Measurements from ENCODE around the gene TOX3. TPM values are rescaled to one million over a fixed set of nuclear protein-coding genes. Genes with fewer than 3 reads are reported as not detected.
A peak's percentile ranks its signal among the peaks of the same experiment; 100 is the strongest.

TOX3 gene
- total and polyA plus RNA-seq, 4 donors = 1.6 to 5.3 (median 2.0) TPM

GRCh38 chr16:52471650-52472370 lies 75.1 kb downstream of the TOX3 start:
- Histone ChIP-seq H3K4me1 (ENCODE audit: control insufficient read depth in 5 of 5, insufficient read depth in 5 of 5, low read length in 5 of 5) (peaks cover 0 to 22% (median 0%) of the 10 kb centered on the region in 5 donors), H3K4me3 (no peak overlapping the region), H3K36me3 (ENCODE audit: control insufficient read depth in 4 of 4, insufficient read depth in 4 of 4, low read length in 4 of 4) (no peaks in the 10 kb centered on the region), H3K9ac (ENCODE audit: insufficient read depth in 1 of 2, low read length in 2 of 2) (no peak overlapping the region), H3K27me3 (ENCODE audit: control insufficient read depth in 3 of 3, insufficient read depth in 3 of 3, low read length in 2 of 3) (no peaks in the 10 kb centered on the region), H3K9me3 (ENCODE audit: control insufficient read depth in 4 of 4, insufficient read depth in 3 of 4, low read length in 3 of 4) (no peaks in the 10 kb centered on the region), H3K27ac (ENCODE audit: low read depth in 1 of 2, low read length in 1 of 2) (no peak overlapping the region)
- no peak for TF ChIP-seq CTCF (IDR thresholded peaks at IDR 0.05; ENCODE audit: control extremely low read depth, extremely low read depth)
- no peak for ATAC-seq (ENCODE audit: insufficient read depth, low FRiP score)
- no peak for DNase-seq
- WGBS, 2 donors = 84 to 86% methylated on average over 7 of the region's 7 CpGs

GRCh38 chr16:52470585-52470984 lies 76.4 kb downstream of the TOX3 start:
- H3K9ac ChIP-seq (ENCODE audit: insufficient read depth in 1 of 2, low read length in 2 of 2) = no peak overlapping the region
- 78 to 88% methylated on average over 6 of the region's 6 CpGs for WGBS, 2 donors
- no peak overlapping the region for H3K27ac ChIP-seq (ENCODE audit: low read depth in 1 of 2, low read length in 1 of 2)
- ATAC-seq (ENCODE audit: insufficient read depth, low FRiP score) (no peak), DNase-seq (peak in 1 of 3 donors; percentile 17)
- H3K27me3 ChIP-seq (ENCODE audit: control insufficient read depth in 3 of 3, insufficient read depth in 3 of 3, low read length in 2 of 3) = no peaks in the 10 kb centered on the region
- no peaks in the 10 kb centered on the region for H3K36me3 ChIP-seq (ENCODE audit: control insufficient read depth in 4 of 4, insufficient read depth in 4 of 4, low read length in 4 of 4)
- no peaks in the 10 kb centered on the region for H3K9me3 ChIP-seq (ENCODE audit: control insufficient read depth in 4 of 4, insufficient read depth in 3 of 4, low read length in 3 of 4)
- no peak overlapping the region for H3K4me3 ChIP-seq
- peaks cover 0 to 31% (median 0%) of the 10 kb centered on the region in 5 donors for H3K4me1 ChIP-seq (ENCODE audit: control insufficient read depth in 5 of 5, insufficient read depth in 5 of 5, low read length in 5 of 5)
- no peak for TF ChIP-seq CTCF (IDR thresholded peaks at IDR 0.05; ENCODE audit: control extremely low read depth, extremely low read depth)

- no peak overlapping the region for H3K4me3 ChIP-seq
- no peak for TF ChIP-seq CTCF (IDR thresholded peaks at IDR 0.05; ENCODE audit: control extremely low read depth, extremely low read depth)
- no peaks in the 10 kb centered on the region for H3K36me3 ChIP-seq (ENCODE audit: control insufficient read depth in 4 of 4, insufficient read depth in 4 of 4, low read length in 4 of 4)
- 67 to 74% methylated on average over 3 of the region's 3 CpGs for WGBS, 2 donors
- H3K27me3 ChIP-seq (ENCODE audit: control insufficient read depth in 3 of 3, insufficient read depth in 3 of 3, low read length in 2 of 3) = no peaks in the 10 kb centered on the region
- H3K9me3 ChIP-seq (ENCODE audit: control insufficient read depth in 4 of 4, insufficient read depth in 3 of 4, low read length in 3 of 4) = no peaks in the 10 kb centered on the region
- no peak overlapping the region for H3K27ac ChIP-seq (ENCODE audit: low read depth in 1 of 2, low read length in 1 of 2)
- H3K9ac ChIP-seq (ENCODE audit: insufficient read depth in 1 of 2, low read length in 2 of 2) = no peak overlapping the region
- no peak for DNase-seq
- ATAC-seq (ENCODE audit: insufficient read depth, low FRiP score) = no peak
- H3K4me1 ChIP-seq (ENCODE audit: control insufficient read depth in 5 of 5, insufficient read depth in 5 of 5, low read length in 5 of 5) = peaks cover 0 to 31% (median 0%) of the 10 kb centered on the region in 5 donors
Measured at GRCh38 chr16:52469775-52470174, 77.2 kb downstream of the TOX3 start.

Data from lung (tissue), 12 donors.